Activated T-helper 17 cell treated with anti-CD3 and anti-CD28 coated beads, Interleukin-2, amount 50 U/mL, for 72 hours (primary cell): Measurements from ENCODE around the gene NPR1. TPM values are rescaled to one million over a fixed set of nuclear protein-coding genes. Genes with fewer than 3 reads are reported as not detected.
"Not testable (repeated sequence)": the region's sequence is repeated elsewhere in the genome, so short reads cannot be mapped to it uniquely, and the experiment has no call there.

ENCODE experiments used
- ATAC-seq: fragments of 150-1000 bp; cut with Tn5 transposase; replicated peaks from 2 replicates; pipeline ENCODE4 v1.10.0; 2021; ENCODE audit warnings: mild to moderate bottlenecking, moderate library complexity
- H3K27ac Mint-ChIP-seq: one replicate; pipeline ENCODE4 v1.8.0; 2022; ENCODE audit warnings: mixed read lengths
- H3K27me3 Mint-ChIP-seq: one replicate; pipeline ENCODE4 v1.8.0; 2022; ENCODE audit warnings: mixed read lengths
- H3K36me3 Mint-ChIP-seq: one replicate; pipeline ENCODE4 v1.8.0; 2022; ENCODE audit warnings: low read depth, mild to moderate bottlenecking, mixed read lengths
- H3K4me1 Mint-ChIP-seq: one replicate; pipeline ENCODE4 v1.8.0; 2022; ENCODE audit warnings: mixed read lengths
- H3K4me3 Mint-ChIP-seq: one replicate; pipeline ENCODE4 v1.8.0; 2022; ENCODE audit warnings: mild to moderate bottlenecking, mixed read lengths
- H3K9me3 Mint-ChIP-seq: one replicate; pipeline ENCODE4 v1.8.0; 2022; ENCODE audit warnings: mixed read lengths
- total RNA-seq, 2 donors: library from RNA; stranded (reverse); gene quantifications; one replicate each; pipeline ENCODE4 v1.2.3, GENCODE V29; 2022

NPR1 gene
- total RNA-seq, 2 donors from 2014 or later: 0.19 TPM; not detected in 1

DNA sequence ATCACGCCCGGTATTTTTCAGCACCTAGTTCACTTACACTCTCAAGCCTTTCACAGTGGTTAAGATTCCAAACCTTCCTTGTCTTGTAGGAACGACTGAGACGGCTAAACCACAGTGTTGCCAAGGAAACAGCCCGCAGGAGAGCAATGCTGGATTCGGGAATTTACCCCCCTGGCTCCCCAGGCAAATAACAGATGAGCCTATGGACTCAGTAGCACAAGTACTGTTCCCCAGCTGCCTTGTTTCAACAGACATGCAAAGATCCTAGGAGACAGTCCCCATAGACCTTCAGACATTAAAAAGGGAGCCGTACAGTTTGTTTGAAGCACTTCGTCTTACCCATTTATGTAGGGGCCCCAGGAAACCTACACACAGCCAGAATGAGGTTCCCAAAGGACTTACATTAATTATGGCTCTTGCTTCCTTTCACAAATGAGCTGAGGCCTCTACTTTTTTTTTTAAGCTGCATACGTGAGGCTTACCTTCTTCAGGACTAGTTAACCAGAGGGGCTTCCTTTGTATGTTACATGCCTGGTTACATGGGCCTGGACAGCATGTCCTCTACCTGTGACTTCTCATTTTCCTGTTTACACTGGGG, 17.3 kb upstream of the NPR1 start:
- peak overlapping the region; percentile 28 for H3K27ac Mint-ChIP-seq
- ATAC-seq: no peak
- peaks cover 16% of the 10 kb centered on the region for H3K36me3 Mint-ChIP-seq
- peak overlapping the region; percentile 37 for H3K4me3 Mint-ChIP-seq
- H3K9me3 Mint-ChIP-seq: no peaks in the 10 kb centered on the region
- peaks cover 4% of the 10 kb centered on the region for H3K4me1 Mint-ChIP-seq
- no peaks in the 10 kb centered on the region for H3K27me3 Mint-ChIP-seq

DNA sequence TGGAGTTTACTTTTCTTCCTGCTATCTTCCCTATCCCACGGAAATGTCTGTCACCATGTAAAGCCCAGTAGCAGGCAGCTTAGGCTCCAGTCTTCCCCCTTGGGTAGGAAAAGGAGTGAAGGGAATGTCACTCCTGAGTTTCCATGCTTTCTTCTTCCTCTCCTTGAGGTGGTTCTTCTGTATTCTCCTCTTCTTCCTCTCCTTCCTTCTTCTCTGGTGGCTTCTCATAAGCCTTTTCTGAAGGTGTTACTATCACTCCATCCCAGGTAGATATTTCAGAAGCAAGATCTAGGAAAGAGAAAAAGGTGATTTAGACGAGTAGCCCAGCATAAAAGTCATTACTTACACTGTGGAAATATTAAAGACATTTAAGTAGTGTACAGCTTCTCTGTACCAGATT, 16.2 kb upstream of the NPR1 start:
- H3K9me3 Mint-ChIP-seq: no peaks in the 10 kb centered on the region
- no peak for ATAC-seq
- peaks cover 16% of the 10 kb centered on the region for H3K36me3 Mint-ChIP-seq
- peak overlapping the region; percentile 61 for H3K27ac Mint-ChIP-seq
- H3K27me3 Mint-ChIP-seq: no peaks in the 10 kb centered on the region
- peaks cover 4% of the 10 kb centered on the region for H3K4me1 Mint-ChIP-seq
- no peak overlapping the region for H3K4me3 Mint-ChIP-seq

DNA sequence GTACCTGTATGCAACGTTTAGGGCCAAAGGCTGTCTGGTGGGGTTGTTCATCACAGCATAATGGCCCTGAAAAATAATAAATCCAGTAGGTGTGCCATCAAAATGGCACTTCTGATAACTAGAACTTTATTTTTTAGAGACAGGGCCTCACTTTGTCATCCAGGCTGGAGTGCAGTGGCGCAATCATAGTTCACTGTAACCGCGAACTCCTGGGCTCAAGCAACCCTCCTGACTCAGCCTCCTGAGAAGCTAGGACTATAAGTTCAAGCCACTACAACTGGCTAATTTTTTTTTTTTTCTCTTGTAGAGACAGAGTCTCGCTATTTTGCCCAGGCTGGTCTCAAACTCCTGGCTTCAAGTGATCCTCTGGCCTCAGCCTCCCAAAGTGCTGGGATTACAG, 15.3 kb upstream of the NPR1 start:
- H3K4me1 Mint-ChIP-seq: peaks cover 11% of the 10 kb centered on the region
- ATAC-seq: no peak
- no peaks in the 10 kb centered on the region for H3K9me3 Mint-ChIP-seq
- H3K4me3 Mint-ChIP-seq: no peak overlapping the region
- H3K27me3 Mint-ChIP-seq: no peaks in the 10 kb centered on the region
- H3K27ac Mint-ChIP-seq: no peak overlapping the region
- H3K36me3 Mint-ChIP-seq: peaks cover 16% of the 10 kb centered on the region

DNA sequence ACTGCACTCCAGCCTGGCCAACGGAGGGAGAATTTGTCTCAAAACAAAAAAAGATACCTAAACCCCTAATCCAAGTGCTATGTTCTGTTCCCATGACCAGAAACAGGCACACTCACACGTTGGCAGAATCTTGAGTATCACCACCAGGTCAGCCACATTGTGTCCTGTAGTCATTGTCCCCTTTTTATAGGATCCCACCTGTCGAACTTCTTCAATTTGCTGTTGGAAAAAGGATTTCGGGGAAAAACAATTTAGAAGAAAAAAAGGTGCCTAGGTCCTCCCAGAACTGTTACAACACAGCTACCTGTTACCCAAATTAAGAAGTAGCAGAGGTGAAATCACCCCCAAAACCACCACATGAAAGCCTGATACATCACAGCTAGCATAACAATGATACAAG, 11.0 kb upstream of the NPR1 start:
- no peak for ATAC-seq
- no peaks in the 10 kb centered on the region for H3K27me3 Mint-ChIP-seq
- H3K9me3 Mint-ChIP-seq: no peaks in the 10 kb centered on the region
- H3K4me3 Mint-ChIP-seq: no peak overlapping the region
- no peaks in the 10 kb centered on the region for H3K36me3 Mint-ChIP-seq
- H3K27ac Mint-ChIP-seq: peak overlapping the region; percentile 83
- H3K4me1 Mint-ChIP-seq: peaks cover 25% of the 10 kb centered on the region

DNA sequence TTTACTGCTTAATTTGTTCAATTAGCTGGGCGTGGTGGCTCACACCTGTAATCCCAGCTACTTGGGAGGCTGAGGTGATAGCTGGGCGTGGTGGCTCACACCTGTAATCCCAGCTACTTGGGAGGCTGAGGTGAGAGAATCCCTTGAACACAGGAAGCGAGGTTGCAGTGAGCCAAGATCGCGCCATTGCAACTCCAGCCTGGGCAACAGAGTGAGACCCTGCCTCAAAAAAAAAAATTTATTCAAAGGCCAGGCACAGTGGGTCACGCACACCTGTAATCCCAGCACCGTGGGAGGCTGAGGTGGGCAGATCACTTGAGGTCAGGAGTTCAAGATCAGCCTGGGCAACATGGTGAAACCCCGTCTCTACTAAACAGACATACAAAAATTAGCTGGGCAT, 9.8 kb upstream of the NPR1 start:
- H3K27ac Mint-ChIP-seq: peak overlapping the region; percentile 83

DNA sequence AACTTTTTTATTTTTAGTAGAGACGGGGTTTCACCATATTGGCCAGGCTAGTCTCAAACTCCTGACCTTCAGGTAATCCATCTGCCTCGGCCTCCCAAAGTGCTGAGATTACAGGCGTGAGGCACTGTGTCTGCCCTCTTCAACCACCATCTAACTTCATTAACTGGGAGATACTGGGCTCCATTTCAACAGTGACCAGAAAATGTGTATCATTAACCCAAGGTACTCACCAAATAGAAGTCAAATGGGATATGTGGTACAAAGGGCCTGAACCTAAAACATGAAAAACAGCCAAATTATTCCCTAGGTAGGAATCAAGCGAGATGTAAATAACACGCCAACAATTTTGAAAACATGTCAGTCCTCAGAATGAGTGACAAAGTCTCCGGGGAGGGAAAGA, 8.9 kb upstream of the NPR1 start:
- H3K27me3 Mint-ChIP-seq: no peaks in the 10 kb centered on the region
- no peak overlapping the region for H3K4me3 Mint-ChIP-seq
- H3K4me1 Mint-ChIP-seq: peaks cover 25% of the 10 kb centered on the region
- no peak overlapping the region for H3K27ac Mint-ChIP-seq
- no peaks in the 10 kb centered on the region for H3K36me3 Mint-ChIP-seq
- ATAC-seq: no peak
- H3K9me3 Mint-ChIP-seq: no peaks in the 10 kb centered on the region

More for the DNA sequence above, 9.8 kb upstream of the NPR1 start:
- ATAC-seq, H3K36me3 Mint-ChIP-seq, H3K9me3 Mint-ChIP-seq, H3K4me3 Mint-ChIP-seq, H3K27me3 Mint-ChIP-seq: not testable (repeated sequence)
- peaks cover 25% of the 10 kb centered on the region for H3K4me1 Mint-ChIP-seq

DNA sequence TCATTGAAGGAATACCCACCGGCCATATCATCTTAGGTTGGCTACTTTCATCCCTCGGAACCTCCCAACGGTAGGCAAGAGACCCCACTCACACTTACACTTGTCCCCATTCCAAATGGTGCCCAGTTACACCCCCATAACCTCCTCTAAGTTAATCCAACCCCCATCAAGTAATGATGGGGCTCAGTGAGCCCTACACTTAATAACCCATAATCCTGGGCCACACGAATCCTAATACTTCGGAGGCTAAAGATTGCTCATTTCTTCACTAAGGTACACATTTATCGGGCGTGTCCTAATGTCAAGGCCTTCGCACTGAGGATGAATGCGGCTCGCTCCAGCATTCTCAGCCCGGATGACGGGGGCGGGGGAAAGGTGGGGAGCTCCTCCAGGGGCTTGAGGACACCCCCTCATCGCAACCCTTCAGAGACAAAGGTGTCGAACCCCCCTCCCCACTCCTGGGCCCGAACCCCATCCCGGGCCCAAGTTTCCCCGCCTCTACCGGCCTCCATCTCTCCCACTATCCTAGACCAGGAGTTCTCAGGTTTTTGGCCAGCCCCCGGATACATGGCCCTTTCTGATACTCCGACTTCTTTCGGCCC, 8.1 kb upstream of the NPR1 start:
- Mint-ChIP-seq H3K27me3 (no peaks in the 10 kb centered on the region), H3K4me1 (peaks cover 23% of the 10 kb centered on the region)
- no peak for ATAC-seq

DNA sequence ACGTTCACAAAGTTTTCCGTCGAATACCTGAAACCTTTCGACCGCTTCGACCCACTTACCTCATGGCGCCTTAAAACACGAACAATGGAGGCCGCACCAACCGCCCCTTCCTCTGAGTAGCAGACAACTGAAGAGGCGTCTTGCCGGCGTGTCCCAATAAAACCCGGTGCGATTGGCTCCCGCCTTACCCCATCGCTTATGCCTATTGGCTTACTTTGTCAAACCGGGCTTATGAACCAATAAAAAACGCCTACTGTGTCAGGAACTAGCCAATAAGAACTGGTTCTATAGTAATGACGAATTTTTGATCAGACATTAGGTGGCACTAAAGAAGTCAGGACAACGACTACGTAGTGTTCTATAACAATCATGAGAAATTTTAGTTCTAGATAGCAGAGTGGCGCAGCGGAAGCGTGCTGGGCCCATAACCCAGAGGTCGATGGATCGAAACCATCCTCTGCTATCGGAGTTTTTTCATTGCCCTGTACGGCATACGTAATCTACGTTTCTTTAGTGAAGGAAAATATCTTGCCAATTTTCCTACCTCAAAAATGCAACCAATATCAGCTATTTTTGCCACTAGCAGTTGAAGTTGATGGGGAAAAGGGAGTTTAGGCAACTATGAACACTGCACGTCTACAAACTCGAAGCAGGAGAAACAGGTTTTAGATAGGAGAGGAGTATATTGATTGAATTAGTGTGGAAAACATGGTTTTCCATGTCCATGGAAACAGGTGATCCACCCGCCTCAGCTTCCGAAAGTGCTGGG, 7.4 kb upstream of the NPR1 start, which contains the start of gene ILF2:
ILF2 (minus strand) TSS at position 135 of the 769 bp plus-strand sequence; CDS start at position 64, 71 bp downstream.
- H3K9me3 Mint-ChIP-seq: no peaks in the 10 kb centered on the region
- H3K27me3 Mint-ChIP-seq: no peaks in the 10 kb centered on the region
- H3K4me1 Mint-ChIP-seq: peaks cover 20% of the 10 kb centered on the region
- ATAC-seq: peak; percentile 92
- H3K36me3 Mint-ChIP-seq: no peaks in the 10 kb centered on the region
- no peak within 1 kb of the TSS for H3K4me3 Mint-ChIP-seq
- H3K27ac Mint-ChIP-seq: no peak within 1 kb of the TSS

More for the DNA sequence above, 8.1 kb upstream of the NPR1 start:
- H3K9me3 Mint-ChIP-seq: no peaks in the 10 kb centered on the region
- no peak overlapping the region for H3K4me3 Mint-ChIP-seq
- H3K27ac Mint-ChIP-seq: no peak overlapping the region
- no peaks in the 10 kb centered on the region for H3K36me3 Mint-ChIP-seq

DNA sequence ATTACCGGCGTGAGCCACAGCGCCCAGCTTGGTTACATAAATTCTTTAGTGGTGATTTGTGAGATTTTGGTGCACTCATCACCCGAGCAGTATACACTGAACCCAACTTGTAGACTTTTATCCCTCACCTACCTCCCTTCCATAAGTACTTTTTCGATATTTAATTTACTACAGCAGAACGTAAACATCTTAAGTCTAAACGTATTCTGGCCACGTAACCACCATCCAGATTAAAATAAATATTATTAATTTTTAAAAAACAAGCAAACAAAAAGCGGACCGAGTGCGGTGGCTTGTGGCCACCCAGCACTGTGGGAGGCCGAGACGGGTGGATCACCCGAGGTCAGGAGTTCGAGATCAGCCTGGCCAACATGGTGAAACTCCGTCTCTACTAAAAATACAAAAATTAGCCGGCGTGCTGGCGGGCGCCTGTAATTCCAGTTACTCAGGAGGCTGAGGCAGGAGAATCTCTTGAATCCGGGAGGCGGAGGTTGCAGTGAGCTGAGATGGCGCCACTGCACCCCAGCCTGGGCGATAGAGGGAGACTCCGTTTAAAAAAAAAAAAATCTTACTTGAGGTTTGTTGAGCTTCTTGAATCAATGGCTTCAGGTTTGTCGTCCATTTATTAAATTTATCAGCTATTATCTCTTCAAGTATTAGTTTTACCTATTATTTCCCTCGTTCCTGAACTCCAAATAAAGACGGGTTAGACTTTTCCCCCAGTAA, 6.7 kb upstream of the NPR1 start:
- H3K27ac Mint-ChIP-seq, H3K4me3 Mint-ChIP-seq, H3K27me3 Mint-ChIP-seq, H3K36me3 Mint-ChIP-seq, H3K9me3 Mint-ChIP-seq: not testable (repeated sequence)
- peak; percentile 55 for ATAC-seq
- peaks cover 20% of the 10 kb centered on the region for H3K4me1 Mint-ChIP-seq

DNA sequence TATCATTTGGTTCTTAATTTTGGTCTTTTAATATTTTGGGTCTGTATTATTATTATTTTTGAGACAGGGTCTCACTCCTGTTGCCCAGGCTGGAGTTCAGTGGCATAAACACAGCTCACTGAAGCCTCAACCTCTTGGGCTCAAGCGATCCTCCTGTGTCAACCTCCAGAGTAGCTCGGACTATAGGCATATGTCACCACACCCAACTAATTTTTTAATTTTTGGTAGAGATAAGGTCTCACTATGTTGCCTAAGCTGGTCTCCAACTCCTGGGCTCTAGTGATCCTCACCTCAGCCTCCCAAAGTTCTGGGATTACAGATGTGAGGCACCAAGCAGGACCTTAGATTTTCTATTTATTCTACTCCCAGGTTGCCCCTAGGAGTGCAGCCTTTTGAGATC, 5.0 kb upstream of the NPR1 start:
- Mint-ChIP-seq H3K27me3 (peaks cover 18% of the 10 kb centered on the region), H3K4me1 (peaks cover 21% of the 10 kb centered on the region), H3K9me3 (no peaks in the 10 kb centered on the region), H3K27ac (no peak overlapping the region), H3K4me3 (no peak overlapping the region), H3K36me3 (peaks cover 5% of the 10 kb centered on the region)
- ATAC-seq: no peak

DNA sequence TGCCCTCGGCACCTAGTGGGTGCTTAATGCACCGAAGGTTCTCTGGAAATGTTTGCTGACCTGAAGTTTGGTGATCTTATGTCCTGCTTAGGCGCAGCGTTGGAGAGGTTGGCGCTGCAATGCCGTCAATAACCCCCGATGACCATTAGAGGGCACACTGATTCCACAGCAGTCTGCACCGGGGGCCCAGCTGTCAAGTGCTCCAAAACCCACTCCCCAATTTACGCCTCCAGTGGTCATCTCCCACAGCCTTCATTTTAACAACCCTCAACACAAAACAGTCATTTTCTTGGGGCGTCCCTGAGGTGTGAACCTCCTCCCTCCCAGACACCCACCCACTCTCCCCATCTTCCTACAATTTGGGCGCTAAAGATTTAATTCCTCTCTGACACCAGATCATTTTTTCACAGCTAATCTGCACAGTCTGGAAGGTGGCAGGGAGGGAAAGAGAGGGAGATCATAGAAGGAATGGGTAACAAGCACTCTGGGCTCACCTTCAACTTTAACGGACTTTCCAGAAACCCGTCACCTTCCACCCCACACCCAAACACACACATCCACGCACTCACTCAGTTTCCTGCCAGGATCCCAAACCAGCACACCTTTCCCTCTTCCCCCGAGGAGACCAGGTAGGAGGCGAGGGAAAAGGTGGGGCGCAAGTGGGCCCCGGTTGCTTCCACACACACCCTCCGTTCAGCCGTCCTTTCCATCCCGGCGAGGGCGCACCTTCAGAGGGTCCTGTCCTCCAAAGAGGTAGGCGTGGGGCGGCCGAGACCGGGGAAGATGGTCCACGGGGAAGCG, 570 bp upstream of the NPR1 start:
- Mint-ChIP-seq H3K27me3 (peaks cover 42% of the 10 kb centered on the region), H3K27ac (no peak overlapping the region), H3K9me3 (no peaks in the 10 kb centered on the region), H3K4me3 (peak overlapping the region; percentile 70), H3K36me3 (peaks cover 5% of the 10 kb centered on the region), H3K4me1 (peaks cover 21% of the 10 kb centered on the region)
- ATAC-seq: peak; percentile 59

DNA sequence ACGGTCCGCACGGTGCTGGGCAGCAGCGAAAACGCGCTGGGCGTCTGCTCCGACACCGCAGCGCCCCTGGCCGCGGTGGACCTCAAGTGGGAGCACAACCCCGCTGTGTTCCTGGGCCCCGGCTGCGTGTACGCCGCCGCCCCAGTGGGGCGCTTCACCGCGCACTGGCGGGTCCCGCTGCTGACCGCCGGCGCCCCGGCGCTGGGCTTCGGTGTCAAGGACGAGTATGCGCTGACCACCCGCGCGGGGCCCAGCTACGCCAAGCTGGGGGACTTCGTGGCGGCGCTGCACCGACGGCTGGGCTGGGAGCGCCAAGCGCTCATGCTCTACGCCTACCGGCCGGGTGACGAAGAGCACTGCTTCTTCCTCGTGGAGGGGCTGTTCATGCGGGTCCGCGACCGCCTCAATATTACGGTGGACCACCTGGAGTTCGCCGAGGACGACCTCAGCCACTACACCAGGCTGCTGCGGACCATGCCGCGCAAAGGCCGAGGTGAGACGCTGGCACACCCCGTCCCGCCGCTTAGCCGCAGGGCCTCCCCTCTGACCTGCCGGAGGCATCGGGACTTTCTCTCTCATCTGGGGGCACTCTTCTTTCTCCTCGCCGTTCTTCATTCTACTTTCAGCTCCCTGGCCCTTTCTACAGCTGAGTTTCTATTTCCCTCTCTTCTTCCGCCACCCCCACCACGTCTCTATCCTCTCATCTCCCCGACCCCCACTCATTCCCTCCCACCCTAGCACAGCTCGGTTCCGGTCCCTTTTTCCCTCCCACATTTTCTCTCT, 1.0 kb downstream of the NPR1 start:
- Mint-ChIP-seq H3K9me3 (no peaks in the 10 kb centered on the region), H3K4me3 (peak overlapping the region; percentile 73), H3K27ac (no peak overlapping the region), H3K36me3 (peaks cover 5% of the 10 kb centered on the region), H3K27me3 (peaks cover 42% of the 10 kb centered on the region), H3K4me1 (peaks cover 21% of the 10 kb centered on the region)
- peak; percentile 56 for ATAC-seq

DNA sequence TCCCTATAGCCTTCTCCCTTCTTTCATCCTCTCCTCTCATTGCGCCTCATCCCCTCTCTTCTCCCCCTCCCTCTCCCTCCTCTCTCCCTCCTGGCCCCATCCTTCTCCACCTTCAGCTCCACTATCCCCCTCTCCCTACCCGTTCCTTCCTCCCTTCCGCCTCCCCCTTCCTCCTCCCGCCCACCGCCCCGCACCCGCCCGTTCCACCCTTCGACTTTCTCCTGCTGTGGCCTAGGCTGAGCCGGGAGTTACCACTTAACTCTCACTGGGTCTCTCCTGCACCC, 1.6 kb downstream of the NPR1 start:
- Mint-ChIP-seq H3K4me3 (peak overlapping the region; percentile 73), H3K9me3 (no peaks in the 10 kb centered on the region), H3K27me3 (peaks cover 42% of the 10 kb centered on the region), H3K27ac (no peak overlapping the region), H3K36me3 (peaks cover 5% of the 10 kb centered on the region), H3K4me1 (peaks cover 21% of the 10 kb centered on the region)
- ATAC-seq: no peak
